Activated CD8-positive, alpha-beta memory T cell treated with anti-CD3 and anti-CD28 coated beads for 4 hours (primary cell): ENCODE measurements around the gene CACNA1C.

Experiments used
- DNase-seq, 2 donors: peaks; one replicate each; pipeline ENCODE4 v3.0.0-alpha.2; 2020; ENCODE audit warnings: low read depth in 2 of 2

The CACNA1C gene

DNA sequence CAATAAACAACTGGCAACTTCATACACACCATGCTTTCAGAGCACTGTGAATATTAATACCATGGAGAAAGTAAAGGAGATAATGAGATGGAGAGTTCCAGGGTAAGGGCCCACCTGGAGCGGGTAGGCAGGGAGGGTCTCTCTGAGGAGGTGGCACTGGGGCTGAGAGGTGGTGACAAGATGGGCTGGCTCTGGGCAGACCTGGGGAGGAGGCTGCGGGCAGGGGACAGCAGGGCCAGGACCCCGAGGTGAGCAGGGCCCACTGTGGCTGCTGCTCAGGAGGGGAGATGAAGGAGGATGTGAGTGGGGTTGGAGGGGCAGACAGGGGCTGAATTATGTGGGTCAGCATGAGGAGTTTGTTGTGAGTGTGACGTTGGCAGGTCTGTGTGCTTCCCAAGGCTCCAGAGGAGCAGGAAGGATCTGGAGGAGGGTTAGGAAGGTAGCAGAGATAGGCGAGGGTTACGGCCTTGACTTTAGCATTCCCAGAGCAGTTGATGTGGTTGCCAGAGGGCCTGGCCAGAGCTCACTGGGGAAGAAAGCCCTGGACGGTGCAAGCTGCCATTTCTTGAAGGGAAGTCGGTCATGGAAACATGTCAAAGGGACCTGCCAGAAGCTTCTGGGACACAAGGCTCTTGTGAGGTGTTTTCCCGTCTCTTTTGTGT, 88.2 kb downstream of the CACNA1C start:
- DNase-seq, result no peak

GRCh38 chr12:2142068-2142467, 89.3 kb downstream of the CACNA1C start:
- no peak for DNase-seq

- no peak for DNase-seq
Measured at GRCh38 chr12:2144951-2145350, 92.2 kb downstream of the CACNA1C start.

DNA sequence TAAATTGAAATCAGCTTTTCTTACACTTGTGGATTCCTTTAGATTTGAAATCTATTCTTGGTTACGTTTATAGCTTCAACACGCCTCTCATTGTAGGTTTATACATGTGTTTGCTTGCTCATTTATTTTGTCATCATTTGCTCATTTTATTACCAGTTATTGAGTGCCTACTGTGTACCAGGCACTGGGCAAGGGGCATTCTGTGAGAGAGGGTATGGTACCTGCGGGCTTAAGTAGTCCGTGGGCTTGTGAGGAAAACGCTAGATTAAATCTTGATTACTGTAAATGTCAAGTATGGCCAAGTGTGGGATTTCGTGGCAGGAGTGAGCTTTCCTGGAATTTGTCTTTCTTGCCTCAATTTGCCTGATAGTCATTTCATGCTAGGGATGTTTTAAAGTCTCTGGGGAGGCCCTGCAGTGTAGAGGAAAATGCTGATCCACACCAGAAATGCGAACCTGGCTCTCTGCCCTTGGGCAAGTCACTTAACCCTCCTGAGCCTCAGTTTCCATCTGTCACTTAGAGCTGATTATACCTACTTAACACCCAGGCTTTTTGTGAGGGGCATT, 92.7 kb downstream of the CACNA1C start:
- no peak for DNase-seq

DNA sequence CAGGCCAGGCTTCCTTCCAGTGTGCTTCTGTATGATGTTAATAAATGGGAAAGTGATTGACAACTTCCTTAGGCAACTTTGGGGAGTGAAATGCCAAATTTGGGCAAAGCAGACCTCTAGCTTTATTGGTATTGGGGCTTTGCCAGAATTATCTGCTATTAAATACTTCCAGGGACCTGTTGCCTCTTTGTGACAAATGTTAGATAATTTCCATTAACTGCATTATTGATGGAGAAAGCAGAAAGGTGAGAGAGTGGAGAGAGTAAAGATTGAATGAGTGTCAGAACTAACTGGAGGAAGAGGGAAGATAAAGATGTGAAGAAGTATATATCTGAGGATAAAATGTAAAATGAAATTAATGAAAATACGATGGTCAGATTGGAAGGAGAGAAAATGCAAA, 94.5 kb downstream of the CACNA1C start:
- DNase-seq, result no peak

DNA sequence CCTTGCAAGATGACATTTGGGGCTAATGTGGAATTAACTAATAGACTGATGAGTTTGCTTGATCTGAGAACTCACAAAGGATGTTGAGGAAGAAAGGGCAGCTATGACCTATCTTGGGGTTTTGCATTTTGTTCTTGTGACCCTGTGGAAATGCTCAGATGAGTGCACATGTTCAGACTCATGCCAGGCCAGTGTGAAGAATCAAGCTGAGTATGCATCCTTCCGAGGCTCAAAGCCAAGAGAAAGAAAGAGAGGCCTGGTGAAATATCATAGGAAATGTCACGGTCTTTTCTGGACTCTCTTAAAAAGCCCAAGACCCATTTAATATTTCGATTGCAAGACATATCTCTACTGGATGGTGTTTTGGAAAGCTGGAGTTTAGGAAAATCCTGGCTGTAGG, 96.3 kb downstream of the CACNA1C start:
- no peak for DNase-seq

DNA sequence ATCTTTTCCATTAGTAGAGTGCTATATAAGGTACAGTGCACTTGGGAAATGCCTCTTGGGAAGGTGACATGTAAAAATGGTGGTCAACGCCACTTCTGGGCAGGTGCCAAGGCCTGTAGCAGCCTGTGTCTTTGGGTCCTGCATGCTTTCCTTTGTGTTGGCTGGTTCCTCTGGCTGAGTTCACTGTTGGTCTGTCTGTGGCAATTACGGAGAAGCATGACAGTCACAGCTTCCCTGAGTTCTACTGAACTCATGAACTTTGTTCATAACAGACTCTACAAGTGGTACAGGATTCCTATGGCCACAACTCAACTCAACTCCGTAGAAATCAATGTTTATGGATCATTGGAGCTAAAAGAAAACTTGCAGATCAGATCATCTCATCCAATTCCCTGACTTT, 98.0 kb downstream of the CACNA1C start:
- DNase-seq, result no peak

DNA sequence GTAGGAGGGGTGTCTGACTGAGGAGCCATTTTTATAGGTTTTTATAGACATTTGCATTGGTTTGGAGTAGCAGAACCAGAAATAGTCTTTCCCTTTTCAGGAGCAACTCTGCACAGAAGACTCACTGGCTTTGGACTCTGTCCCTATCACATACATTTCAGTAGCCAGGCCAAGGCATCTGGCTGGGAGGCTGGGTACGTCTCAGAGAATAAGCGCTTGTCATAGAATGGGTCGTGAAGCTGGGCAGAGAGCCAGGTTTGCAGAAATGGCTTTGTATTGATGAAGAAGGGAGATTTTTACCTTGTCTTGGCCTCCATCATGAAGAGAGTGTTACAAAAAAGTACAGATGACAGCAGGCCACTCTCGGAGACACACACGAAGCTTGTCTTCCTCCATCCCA, 98.6 kb downstream of the CACNA1C start:
- no peak for DNase-seq

GRCh38 chr12:2152134-2152533, 99.3 kb downstream of the CACNA1C start:
- DNase-seq, result no peak

GRCh38 chr12:2154050-2154449, 101.3 kb downstream of the CACNA1C start:
- DNase-seq, result no peak

DNA sequence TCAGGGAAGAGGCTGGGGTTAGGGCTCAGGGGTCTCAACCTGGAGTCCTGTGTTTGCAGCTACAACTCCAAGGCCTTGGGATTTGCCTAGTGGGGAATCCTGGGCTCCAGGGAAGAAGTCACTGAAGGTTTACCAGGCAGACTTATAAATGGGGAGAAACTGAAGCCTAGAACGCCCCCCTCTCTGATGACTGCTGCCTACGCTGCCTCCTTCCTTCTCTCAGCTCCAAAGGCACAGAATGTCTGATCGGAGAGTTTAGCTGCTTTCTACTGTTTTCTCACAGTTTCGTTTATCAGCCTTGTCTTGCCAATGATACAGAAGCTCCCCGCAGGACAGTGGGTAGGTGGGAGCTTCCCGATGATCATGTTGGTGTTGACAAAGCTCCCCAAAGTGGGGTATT, 101.7 kb downstream of the CACNA1C start:
- no peak for DNase-seq

GRCh38 chr12:2156333-2156732, 103.5 kb downstream of the CACNA1C start:
- no peak for DNase-seq

DNA sequence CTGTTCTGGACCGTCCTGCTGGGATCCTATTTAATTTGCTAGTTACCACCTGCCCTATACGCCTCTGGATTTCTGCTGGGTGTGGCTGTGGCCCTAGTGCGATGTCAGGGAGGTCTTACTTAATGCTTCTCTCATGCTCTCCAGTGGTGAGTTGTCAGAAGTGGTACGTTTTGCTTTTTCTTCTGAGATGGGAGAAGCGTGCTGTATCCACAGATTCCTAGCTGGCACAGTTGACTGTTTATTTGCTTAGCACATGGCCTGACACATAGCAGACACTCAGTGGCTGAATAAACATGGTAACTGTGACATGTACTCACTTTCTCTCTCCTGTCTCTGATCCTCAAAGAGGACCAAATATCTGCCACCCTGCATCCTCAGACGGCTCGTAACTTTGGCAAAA, 107.3 kb downstream of the CACNA1C start:
- no peak for DNase-seq

DNA sequence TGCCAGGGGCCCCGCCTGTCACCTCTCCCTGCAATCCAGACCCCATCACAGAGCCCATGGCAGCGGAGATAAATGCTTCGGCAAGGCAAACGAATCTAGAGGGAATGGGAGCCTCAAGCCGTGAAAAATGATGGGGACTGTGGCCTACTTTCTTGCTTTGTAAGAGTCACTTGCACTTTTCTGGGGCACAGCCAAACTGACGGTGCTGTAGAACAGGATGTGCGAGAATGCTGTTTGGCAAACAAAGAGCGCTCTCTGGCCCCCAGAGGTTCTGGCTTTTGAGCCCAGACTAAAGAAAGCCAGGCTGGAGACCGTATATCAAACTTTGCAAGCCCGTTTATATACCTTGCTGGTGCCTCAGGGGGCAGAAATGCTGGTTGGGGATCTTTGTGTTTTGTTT, 108.7 kb downstream of the CACNA1C start:
- no peak for DNase-seq

- no peak for DNase-seq
Measured at GRCh38 chr12:2163177-2163941, 110.6 kb downstream of the CACNA1C start.

DNA sequence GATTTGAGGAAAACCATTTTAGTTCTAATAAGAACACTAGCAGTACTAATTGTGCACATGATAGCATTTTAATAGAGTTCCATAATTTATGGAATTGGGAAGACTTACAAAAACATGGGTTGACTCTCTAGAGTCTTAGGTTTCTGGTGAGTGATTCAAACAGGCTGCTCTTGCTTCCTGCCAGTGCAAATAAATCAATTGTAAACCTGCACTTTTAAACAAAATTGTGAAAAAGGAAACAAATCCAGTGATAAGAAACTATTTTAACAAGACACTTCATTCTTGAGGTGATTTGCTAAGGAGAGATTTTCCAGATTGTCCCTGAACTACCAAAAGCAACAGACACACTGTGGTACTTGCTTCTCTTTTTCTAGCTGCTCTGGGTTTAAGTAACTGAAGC, 112.2 kb downstream of the CACNA1C start:
- DNase-seq, result no peak

GRCh38 chr12:2165927-2166326, 113.1 kb downstream of the CACNA1C start:
- DNase-seq, result no peak

- DNase-seq, result no peak
Measured at GRCh38 chr12:2166696-2167095, 113.9 kb downstream of the CACNA1C start.

DNA sequence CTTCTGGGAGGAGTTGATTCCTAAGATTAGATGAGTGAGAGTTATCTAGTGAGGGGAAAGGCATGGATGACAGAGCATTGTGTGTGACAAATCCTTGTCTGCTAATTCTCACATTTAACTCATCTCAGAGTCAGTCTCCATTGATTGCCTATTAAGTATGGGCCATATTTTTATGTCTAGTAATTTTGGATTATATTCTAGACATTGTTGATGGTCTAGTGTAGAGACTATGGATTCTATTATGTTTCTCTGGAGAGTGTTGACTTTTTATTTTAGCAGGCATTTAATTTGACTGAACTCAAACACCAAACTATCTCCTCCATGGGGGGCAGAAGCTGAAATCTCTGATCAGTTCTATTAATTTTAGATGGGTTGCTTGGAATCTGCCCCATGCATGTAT, 114.4 kb downstream of the CACNA1C start:
- no peak for DNase-seq

- no peak for DNase-seq
Measured at GRCh38 chr12:2168808-2169207, 116.0 kb downstream of the CACNA1C start.

- DNase-seq, result no peak
Measured at GRCh38 chr12:2169489-2169888, 116.7 kb downstream of the CACNA1C start.

DNA sequence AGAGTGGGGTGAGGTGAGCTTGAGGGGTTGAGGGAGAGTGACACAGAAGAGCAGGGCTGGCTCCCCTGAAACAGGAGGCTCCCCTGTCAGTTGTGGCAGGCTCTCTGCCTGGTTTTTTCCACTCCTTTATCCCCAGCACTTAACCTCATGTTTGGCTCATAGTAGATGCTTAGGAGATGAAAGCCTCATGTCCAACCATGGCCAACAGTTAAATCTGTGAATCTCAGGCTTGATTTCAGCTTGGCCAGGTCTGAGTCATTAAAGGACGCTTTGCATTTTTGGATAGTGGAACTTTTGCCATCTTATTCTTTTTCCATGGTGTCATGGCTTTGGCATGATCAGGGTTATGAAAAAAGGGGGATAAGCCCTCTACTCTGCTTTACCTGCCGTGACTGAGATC, 117.2 kb downstream of the CACNA1C start:
- DNase-seq, result no peak

DNA sequence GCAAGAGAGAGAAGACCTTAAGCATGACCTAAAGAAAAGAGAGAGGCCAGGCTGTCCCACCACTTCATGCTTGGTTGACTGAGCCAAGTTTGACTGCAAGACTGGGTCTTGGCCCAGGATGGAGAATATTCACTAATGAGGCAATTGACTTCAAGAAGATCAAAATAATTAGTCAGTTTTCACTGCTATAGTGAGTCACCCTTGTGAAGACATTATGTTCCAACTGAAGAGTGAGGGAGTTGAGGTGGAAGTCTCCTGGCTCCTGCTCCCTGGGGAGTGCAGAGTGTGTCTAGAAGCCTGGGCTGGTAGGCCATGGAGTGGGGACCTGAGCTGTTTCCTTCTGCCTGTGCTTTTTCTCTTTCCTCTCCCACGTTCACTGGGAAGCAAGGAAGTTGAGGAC, 117.6 kb downstream of the CACNA1C start:
- no peak for DNase-seq
